GM12878 (cell line): Measurements from ENCODE around the gene PYGM.
A peak's percentile ranks its signal among the peaks of the same experiment; 100 is the strongest.

Experiments used
- BHLHE40 ChIP-seq, 2 experiments: fragments of 450-650 bp in 1 of 2; IDR thresholded peaks; 2 replicates each; pipeline ENCODE4 v1.6.1; 2011 to 2017; ENCODE audit warnings: low read depth in 2 of 2, borderline replicate concordance in 1 of 2, improper control_type of control experiment in 1 of 2, low read length in 1 of 2, mild to moderate bottlenecking in 1 of 2
- CBFB ChIP-seq: IDR thresholded peaks from 2 replicates; pipeline ENCODE4 v1.6.1; 2016; ENCODE audit warnings: antibody characterized with exemption, low read depth
- MYC ChIP-seq: IDR thresholded peaks from 2 replicates; pipeline ENCODE4 v1.6.1; 2011; ENCODE audit warnings: mild to moderate bottlenecking, low read length, moderate library complexity, inconsistent platforms; ENCODE audit not compliant: insufficient read depth, insufficient replicate concordance, insufficient read length, severe bottlenecking
- POLR2AphosphoS2 ChIP-seq: IDR thresholded peaks from 2 replicates; pipeline ENCODE4 v1.6.1; 2011; ENCODE audit warnings: low read depth, mild to moderate bottlenecking, low read length, improper control_type of control experiment, moderate library complexity
- RFX5 ChIP-seq: IDR thresholded peaks from 2 replicates; pipeline ENCODE4 v1.6.1; 2011; ENCODE audit warnings: low read depth, low read length, improper control_type of control experiment
- SMC3 ChIP-seq: IDR thresholded peaks from 2 replicates; pipeline ENCODE4 v1.6.1; 2011; ENCODE audit warnings: low read length, improper control_type of control experiment, borderline replicate concordance
- ZNF217 ChIP-seq: fragments of 450-650 bp; IDR thresholded peaks from 2 replicates; pipeline ENCODE4 v1.6.1; 2017; ENCODE audit warnings: antibody characterized with exemption, mild to moderate bottlenecking
- ZNF274 ChIP-seq: IDR thresholded peaks from one replicate; pipeline ENCODE4 v1.8.0; 2011; ENCODE audit not compliant: insufficient read length, insufficient read depth
- TF ChIP-seq, protein P1 (sequence below), 3 experiments: IDR thresholded peaks in 2 of 3; conservative IDR thresholded peaks in 1 of 3; 2 replicates each; pipeline ENCODE4 v1.5.1; 2011; ENCODE audit warnings: low read depth in 3 of 3, low read length in 3 of 3, mild to moderate bottlenecking in 3 of 3, control low read depth in 2 of 3, moderate library complexity in 2 of 3, inconsistent platforms in 1 of 3, mixed read lengths in 1 of 3; ENCODE audit not compliant: control insufficient read depth in 2 of 3, insufficient read depth in 1 of 3; ENCODE audit errors: extremely low read depth in 1 of 3
- TF ChIP-seq, protein P2 (sequence below): IDR thresholded peaks from 2 replicates; pipeline ENCODE4 v1.6.1; 2012; ENCODE audit warnings: mild to moderate bottlenecking, low read depth, low read length
- TF ChIP-seq, protein P3 (sequence below): IDR thresholded peaks from 2 replicates; pipeline ENCODE4 v1.6.1; 2012; ENCODE audit warnings: low read depth, low read length, improper control_type of control experiment

DNA sequence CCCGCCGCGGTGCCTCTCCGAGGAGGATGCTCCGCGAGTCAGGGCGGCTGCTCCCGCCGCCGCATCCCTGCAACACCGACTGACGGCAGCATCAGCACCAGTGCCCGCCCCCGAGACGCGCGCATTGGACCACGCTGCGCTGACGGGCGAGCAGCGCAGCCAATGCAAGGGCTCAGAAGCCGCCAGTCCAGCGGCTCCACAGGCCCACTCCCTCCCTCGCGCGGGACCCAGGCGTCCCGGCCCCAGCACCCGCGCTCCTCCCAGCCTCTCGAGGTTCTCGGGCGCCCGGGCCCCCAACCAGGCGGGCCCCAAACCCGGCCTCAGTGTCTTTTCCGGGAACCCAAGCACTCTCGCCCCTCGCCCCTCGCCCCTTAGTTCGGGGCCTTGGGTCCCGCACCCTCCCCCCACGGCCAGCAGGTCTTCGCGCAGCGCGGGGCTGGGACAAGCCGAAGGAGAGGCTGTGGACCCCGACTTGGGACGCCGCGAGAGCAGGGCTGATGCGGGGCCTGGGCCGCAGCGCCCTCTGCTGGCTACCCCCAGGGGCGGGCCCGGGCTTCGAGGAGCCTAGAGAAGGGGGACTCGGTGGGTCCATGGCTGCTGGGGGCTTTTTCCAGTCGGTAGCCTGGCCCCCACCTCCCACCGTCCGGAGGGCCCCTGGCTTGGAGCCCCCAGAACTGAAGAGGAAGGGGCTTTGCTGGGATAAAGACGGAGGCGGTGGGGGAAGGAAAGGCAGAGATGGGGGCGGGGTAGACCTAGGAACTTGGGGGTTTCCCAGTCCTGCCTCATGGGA, 36.5 kb downstream of the PYGM start, which contains the start of gene NRXN2:
- TF ChIP-seq ZNF274 (no peak), RFX5 (no peak), MYC (no peak), SMC3 (peak; percentile 61), BHLHE40 (IDR thresholded peaks at IDR 0.05; ENCODE audit: borderline replicate concordance in 1 of 2, low read depth in 2 of 2, low read length in 1 of 2) (no peak), CBFB (no peak), POLR2AphosphoS2 (no peak), ZNF217 (peak; percentile 42; the same call in 1 of the 2 replicates)
- TF ChIP-seq, protein P1, sequence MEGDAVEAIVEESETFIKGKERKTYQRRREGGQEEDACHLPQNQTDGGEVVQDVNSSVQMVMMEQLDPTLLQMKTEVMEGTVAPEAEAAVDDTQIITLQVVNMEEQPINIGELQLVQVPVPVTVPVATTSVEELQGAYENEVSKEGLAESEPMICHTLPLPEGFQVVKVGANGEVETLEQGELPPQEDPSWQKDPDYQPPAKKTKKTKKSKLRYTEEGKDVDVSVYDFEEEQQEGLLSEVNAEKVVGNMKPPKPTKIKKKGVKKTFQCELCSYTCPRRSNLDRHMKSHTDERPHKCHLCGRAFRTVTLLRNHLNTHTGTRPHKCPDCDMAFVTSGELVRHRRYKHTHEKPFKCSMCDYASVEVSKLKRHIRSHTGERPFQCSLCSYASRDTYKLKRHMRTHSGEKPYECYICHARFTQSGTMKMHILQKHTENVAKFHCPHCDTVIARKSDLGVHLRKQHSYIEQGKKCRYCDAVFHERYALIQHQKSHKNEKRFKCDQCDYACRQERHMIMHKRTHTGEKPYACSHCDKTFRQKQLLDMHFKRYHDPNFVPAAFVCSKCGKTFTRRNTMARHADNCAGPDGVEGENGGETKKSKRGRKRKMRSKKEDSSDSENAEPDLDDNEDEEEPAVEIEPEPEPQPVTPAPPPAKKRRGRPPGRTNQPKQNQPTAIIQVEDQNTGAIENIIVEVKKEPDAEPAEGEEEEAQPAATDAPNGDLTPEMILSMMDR (IDR thresholded peaks at IDR 0.05 in 2 of 3, conservative IDR thresholded peaks at IDR 0.05 in 1 of 3; ENCODE audit: control insufficient read depth in 2 of 3, extremely low read depth in 1 of 3, insufficient read depth in 1 of 3, low read depth in 3 of 3, low read length in 3 of 3), result peak; percentile 90 to 99 (median 95)
- TF ChIP-seq, protein P2, sequence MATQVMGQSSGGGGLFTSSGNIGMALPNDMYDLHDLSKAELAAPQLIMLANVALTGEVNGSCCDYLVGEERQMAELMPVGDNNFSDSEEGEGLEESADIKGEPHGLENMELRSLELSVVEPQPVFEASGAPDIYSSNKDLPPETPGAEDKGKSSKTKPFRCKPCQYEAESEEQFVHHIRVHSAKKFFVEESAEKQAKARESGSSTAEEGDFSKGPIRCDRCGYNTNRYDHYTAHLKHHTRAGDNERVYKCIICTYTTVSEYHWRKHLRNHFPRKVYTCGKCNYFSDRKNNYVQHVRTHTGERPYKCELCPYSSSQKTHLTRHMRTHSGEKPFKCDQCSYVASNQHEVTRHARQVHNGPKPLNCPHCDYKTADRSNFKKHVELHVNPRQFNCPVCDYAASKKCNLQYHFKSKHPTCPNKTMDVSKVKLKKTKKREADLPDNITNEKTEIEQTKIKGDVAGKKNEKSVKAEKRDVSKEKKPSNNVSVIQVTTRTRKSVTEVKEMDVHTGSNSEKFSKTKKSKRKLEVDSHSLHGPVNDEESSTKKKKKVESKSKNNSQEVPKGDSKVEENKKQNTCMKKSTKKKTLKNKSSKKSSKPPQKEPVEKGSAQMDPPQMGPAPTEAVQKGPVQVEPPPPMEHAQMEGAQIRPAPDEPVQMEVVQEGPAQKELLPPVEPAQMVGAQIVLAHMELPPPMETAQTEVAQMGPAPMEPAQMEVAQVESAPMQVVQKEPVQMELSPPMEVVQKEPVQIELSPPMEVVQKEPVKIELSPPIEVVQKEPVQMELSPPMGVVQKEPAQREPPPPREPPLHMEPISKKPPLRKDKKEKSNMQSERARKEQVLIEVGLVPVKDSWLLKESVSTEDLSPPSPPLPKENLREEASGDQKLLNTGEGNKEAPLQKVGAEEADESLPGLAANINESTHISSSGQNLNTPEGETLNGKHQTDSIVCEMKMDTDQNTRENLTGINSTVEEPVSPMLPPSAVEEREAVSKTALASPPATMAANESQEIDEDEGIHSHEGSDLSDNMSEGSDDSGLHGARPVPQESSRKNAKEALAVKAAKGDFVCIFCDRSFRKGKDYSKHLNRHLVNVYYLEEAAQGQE, result no peak
- TF ChIP-seq, protein P3, sequence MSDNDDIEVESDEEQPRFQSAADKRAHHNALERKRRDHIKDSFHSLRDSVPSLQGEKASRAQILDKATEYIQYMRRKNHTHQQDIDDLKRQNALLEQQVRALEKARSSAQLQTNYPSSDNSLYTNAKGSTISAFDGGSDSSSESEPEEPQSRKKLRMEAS, result no peak
